Skeletal muscle tissue (tissue), 5 donors: ENCODE results near the gene LSM10. TPM values are rescaled to one million over a fixed set of nuclear protein-coding genes. Genes with fewer than 3 reads are reported as not detected.

ENCODE experiments used
- H3K27ac ChIP-seq: one replicate; pipeline ENCODE4 v1.7.0; 2013; ENCODE audit warnings: mild to moderate bottlenecking, low read depth, low read length, inconsistent platforms
- H3K27me3 ChIP-seq, 3 donors: one replicate each; pipeline ENCODE4 v1.7.0; 2013; ENCODE audit warnings: low read length in 3 of 3; ENCODE audit not compliant: control insufficient read depth in 3 of 3, insufficient read depth in 3 of 3
- H3K36me3 ChIP-seq, 3 donors: one replicate each; pipeline ENCODE4 v1.7.0; 2013; ENCODE audit warnings: low read length in 3 of 3; ENCODE audit not compliant: control insufficient read depth in 3 of 3, insufficient read depth in 3 of 3
- H3K4me1 ChIP-seq, 3 donors: one replicate each; pipeline ENCODE4 v1.7.0; 2013; ENCODE audit warnings: low read length in 3 of 3, mild to moderate bottlenecking in 3 of 3; ENCODE audit not compliant: control insufficient read depth in 3 of 3, insufficient read depth in 3 of 3
- H3K4me3 ChIP-seq, 3 donors: one replicate each; pipeline ENCODE4 v1.7.0; 2013; ENCODE audit warnings: low read length in 3 of 3
- H3K9ac ChIP-seq, 3 donors: one replicate each; pipeline ENCODE4 v1.7.0; 2013; ENCODE audit warnings: low read length in 3 of 3, mild to moderate bottlenecking in 3 of 3, moderate library complexity in 2 of 3, low read depth in 1 of 3
- H3K9me3 ChIP-seq, 3 donors: one replicate each; pipeline ENCODE4 v1.7.0; 2013; ENCODE audit warnings: low read length in 3 of 3; ENCODE audit not compliant: control insufficient read depth in 3 of 3
- small RNA-seq: library from RNA; depleted of rRNA; stranded (forward); fragments of <200 nt; gene quantifications from one replicate; pipeline ENCODE3, GENCODE V24; 2014
- total RNA-seq: library from RNA; depleted of rRNA; stranded (reverse); fragments of >200 nt; gene quantifications from one replicate; pipeline ENCODE4 v1.2.3, GENCODE V29; 2014
- donor health status: Osteomylitis.

Gene LSM10
- total RNA-seq, 1 donor from 2014 or later = 4.2 TPM

DNA sequence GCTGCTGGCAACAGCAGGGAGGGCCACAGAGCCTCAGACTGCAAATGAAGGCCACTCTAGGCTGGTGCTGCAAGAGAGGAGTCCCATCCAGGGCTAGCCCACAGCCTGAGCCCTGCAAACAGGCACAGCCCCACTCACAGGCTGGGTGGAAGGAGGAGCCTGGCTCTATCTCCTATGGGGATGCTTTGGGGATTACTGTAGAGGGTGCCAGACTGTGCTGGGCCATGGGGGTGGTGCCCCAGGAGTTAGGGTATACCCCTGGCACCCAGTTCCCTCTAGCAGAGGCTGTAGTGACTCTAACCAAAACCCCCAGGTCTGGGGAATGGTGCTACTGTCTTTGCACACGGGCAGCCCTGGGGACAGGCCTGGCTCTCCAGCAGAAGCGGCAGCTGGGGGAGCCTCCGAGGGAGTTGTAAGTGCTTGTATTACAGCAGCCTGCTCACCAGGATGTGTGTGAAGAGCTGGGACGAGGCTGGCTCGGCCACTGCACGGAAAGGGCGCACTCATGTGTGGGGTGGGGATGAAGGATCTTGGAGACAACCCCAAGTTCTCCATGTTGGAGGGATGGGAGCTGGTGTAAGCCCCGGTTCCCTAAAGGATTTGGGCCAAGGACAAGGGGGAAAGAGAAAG, 50.9 kb downstream of the LSM10 start:
- Histone ChIP-seq H3K27me3 (no peaks in the 10 kb centered on the region), H3K27ac (no peak overlapping the region), H3K4me1 (peaks cover 50 to 60% (median 60%) of the 10 kb centered on the region in 3 donors), H3K9ac (peak overlapping the region in 2 of 3 donors; percentile 12 to 16), H3K4me3 (no peak overlapping the region), H3K9me3 (no peaks in the 10 kb centered on the region), H3K36me3 (peaks cover 34 to 59% (median 53%) of the 10 kb centered on the region in 3 donors)

DNA sequence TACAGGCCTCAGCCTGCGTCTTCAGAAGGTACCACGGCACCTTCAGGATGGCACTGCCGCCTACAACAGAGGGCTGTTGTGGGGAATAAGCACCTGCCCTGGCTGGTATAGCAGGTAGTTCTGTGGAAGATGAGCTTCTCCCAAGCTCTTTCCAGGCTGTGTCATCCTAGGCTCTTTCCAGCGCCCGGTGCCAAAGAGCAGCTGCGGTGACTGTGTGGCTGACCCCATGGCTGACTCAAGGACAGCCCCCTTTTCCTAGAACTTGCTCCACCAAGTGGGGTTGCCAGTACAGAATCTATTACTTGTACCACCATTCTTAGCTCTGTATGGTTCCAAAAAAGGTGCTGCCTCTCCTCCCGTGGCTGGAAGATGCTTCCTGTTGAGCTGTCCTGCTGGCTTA, 52.4 kb downstream of the LSM10 start:
- Histone ChIP-seq H3K9ac (peak overlapping the region in 1 of 3 donors; percentile 40), H3K9me3 (no peaks in the 10 kb centered on the region), H3K4me3 (no peak overlapping the region), H3K36me3 (peaks cover 42 to 65% (median 56%) of the 10 kb centered on the region in 3 donors), H3K27ac (no peak overlapping the region), H3K27me3 (no peaks in the 10 kb centered on the region), H3K4me1 (peaks cover 37 to 45% (median 45%) of the 10 kb centered on the region in 3 donors)

DNA sequence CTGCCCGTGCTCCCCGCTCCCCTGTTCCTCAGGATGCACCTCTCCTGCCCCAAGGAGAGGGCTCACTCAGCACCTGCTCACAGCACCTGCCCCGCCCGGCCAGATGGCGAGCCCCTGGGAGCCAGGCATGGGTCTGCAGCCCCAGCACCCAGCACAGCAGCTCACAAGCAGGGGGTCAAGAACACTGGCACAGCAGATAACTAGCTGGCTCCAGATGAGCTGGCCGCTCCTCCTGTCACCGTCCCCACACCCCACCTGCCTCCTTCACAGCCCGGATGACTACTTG, 53.4 kb downstream of the LSM10 start:
- Histone ChIP-seq H3K27ac (no peak overlapping the region), H3K27me3 (no peaks in the 10 kb centered on the region), H3K36me3 (peaks cover 42 to 65% (median 57%) of the 10 kb centered on the region in 3 donors), H3K4me3 (no peak overlapping the region), H3K9me3 (no peaks in the 10 kb centered on the region), H3K9ac (no peak overlapping the region), H3K4me1 (peaks cover 27 to 38% (median 35%) of the 10 kb centered on the region in 3 donors)

DNA sequence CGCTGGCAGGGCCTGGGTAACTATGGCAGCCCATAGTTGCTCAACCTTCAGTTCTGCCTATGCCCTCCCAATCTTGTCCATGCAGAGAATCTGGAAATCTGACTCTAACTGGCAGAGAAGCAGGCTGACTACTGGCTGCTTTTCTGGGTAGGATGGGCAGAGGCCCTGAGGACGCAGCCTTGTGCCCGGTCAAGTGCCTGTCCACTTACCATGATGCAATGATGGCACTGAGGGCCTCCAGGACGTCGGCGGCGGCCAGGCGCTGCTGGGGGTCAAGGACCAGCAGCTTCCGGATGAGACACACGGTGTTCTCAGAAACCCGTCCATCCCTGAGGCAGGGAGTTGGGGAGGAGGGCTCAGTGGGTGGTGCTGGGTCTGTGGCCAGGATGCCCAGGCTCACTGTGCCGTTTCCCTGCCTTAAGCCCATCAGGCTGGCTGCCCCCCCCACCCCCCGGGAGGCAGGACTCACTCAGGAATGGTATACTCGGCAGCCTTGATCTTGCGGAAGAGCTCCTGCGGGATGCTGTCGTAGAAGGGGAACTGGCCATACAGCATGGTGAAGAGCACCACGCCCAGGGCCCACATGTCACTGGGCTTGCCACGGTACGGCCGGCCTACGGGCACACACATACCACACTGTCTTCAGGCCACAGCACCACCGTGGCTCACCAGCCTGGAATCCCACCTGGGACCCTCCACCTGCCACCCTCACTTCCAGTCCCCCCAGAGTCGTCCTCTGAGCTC, 53.9 kb downstream of the LSM10 start:
- Histone ChIP-seq H3K36me3 (peaks cover 38 to 62% (median 55%) of the 10 kb centered on the region in 3 donors), H3K27me3 (no peaks in the 10 kb centered on the region), H3K27ac (no peak overlapping the region), H3K9ac (peak overlapping the region in 2 of 3 donors; percentile 2 to 47), H3K9me3 (no peaks in the 10 kb centered on the region), H3K4me1 (peaks cover 26 to 38% (median 34%) of the 10 kb centered on the region in 3 donors), H3K4me3 (no peak overlapping the region)

Small RNA genes within 50 kb of the gene (small RNA-seq; reads per million reads assigned to genes)
- gene RNU4-27P (not detected), gene SNORA63C (0.39 reads per million, percentile 50 among the genes with 10 or more reads in this experiment)

Other genes with a start within 250 kb of the LSM10 start
- gene TRAPPC3, start 248.4 kb downstream of the LSM10 start, total RNA-seq = 30.3 TPM
- 71.0 TPM for gene MAP7D1, start 241.7 kb downstream of the LSM10 start, total RNA-seq
- 51.7 TPM for gene THRAP3, start 173.5 kb downstream of the LSM10 start, total RNA-seq
- 0.52 TPM for gene SH3D21, start 91.5 kb downstream of the LSM10 start, total RNA-seq
- gene EVA1B, start 74.3 kb downstream of the LSM10 start, total RNA-seq = 40.7 TPM
- 11.0 TPM for gene STK40, start 12.0 kb downstream of the LSM10 start, total RNA-seq
- 17.2 TPM for gene OSCP1, start 52.5 kb upstream of the LSM10 start, total RNA-seq
- 25.1 TPM for gene MRPS15, start 66.5 kb upstream of the LSM10 start, total RNA-seq
- gene CSF3R, start 85.0 kb upstream of the LSM10 start, total RNA-seq = 3.7 TPM